HEK293T (cell line): ENCODE data around the gene DOCK1.

Experiments used
- ARNT ChIP-seq: fragments of 450-650 bp; IDR thresholded peaks from 2 replicates; pipeline ENCODE4 v1.6.1; 2017; ENCODE audit warnings: mild to moderate bottlenecking
- BHLHE40 ChIP-seq: fragments of 450-650 bp; IDR thresholded peaks from 2 replicates; pipeline ENCODE4 v1.6.1; 2016; ENCODE audit warnings: mild to moderate bottlenecking, moderate library complexity, borderline replicate concordance
- CTBP1 ChIP-seq: fragments of 450-650 bp; IDR thresholded peaks from 2 replicates; pipeline ENCODE4 v1.6.1; 2016; ENCODE audit warnings: borderline replicate concordance
- ELF4 ChIP-seq: fragments of 450-650 bp; IDR thresholded peaks from 2 replicates; pipeline ENCODE4 v1.6.1; 2017; ENCODE audit warnings: antibody characterized with exemption
- FOXA1 ChIP-seq: fragments of 450-650 bp; IDR thresholded peaks from 2 replicates; pipeline ENCODE4 v1.6.1; 2016; ENCODE audit warnings: mild to moderate bottlenecking
- FOXK2 ChIP-seq: fragments of 450-650 bp; IDR thresholded peaks from 2 replicates; pipeline ENCODE4 v1.6.1; 2016; ENCODE audit warnings: mild to moderate bottlenecking
- FOXM1 ChIP-seq: fragments of 450-650 bp; IDR thresholded peaks from 2 replicates; pipeline ENCODE4 v1.6.1; 2017; ENCODE audit warnings: mild to moderate bottlenecking, borderline replicate concordance
- HDGF ChIP-seq: fragments of 450-650 bp; IDR thresholded peaks from 2 replicates; pipeline ENCODE4 v1.6.1; 2017; ENCODE audit warnings: antibody characterized with exemption, borderline replicate concordance
- NFRKB ChIP-seq: fragments of 450-650 bp; IDR thresholded peaks from 2 replicates; pipeline ENCODE4 v1.6.1; 2016; ENCODE audit warnings: mild to moderate bottlenecking, moderate library complexity
- SP1 ChIP-seq: fragments of 450-650 bp; IDR thresholded peaks from 2 replicates; pipeline ENCODE4 v1.6.1; 2017
- SUZ12 ChIP-seq: fragments of 450-650 bp; IDR thresholded peaks from 2 replicates; pipeline ENCODE4 v1.6.1; 2016; ENCODE audit warnings: mild to moderate bottlenecking
- TARDBP ChIP-seq: fragments of 450-650 bp; IDR thresholded peaks from 2 replicates; pipeline ENCODE4 v1.6.1; 2016
- ZNF384 ChIP-seq: fragments of 450-650 bp; IDR thresholded peaks from 2 replicates; pipeline ENCODE4 v1.6.1; 2016
- TF ChIP-seq, protein P1 (sequence below): fragments of 450-650 bp; IDR thresholded peaks from 2 replicates; pipeline ENCODE4 v1.6.1; 2016

DNA sequence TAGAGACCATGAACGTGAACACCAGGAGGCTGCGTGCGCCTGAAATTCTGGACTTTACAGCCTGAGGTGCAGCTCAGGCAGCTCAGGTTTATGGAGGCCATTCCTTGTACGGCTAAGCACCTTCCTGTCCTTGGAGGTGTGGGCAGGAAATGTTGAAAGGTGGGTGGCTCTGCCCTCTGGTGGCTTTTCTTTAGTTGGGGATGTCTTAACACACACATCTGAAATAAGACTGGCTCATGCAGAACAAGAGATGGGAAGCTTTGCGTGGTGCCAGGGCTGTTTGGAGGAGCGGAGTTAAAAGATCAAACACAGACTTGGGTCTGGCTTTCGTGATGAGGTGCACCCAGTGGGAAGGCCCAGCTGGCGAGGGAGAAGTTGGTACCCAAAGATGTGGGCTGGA is 64.1 kb downstream of the DOCK1 start:
- TF ChIP-seq FOXK2: no peak
- TF ChIP-seq SUZ12: no peak
- TF ChIP-seq FOXM1: no peak
- TF ChIP-seq ELF4: no peak
- TF ChIP-seq TARDBP: no peak
- TF ChIP-seq FOXA1: no peak
- TF ChIP-seq HDGF: no peak
- no peak for TF ChIP-seq ZNF384
- no peak for TF ChIP-seq SP1
- TF ChIP-seq, protein P1, sequence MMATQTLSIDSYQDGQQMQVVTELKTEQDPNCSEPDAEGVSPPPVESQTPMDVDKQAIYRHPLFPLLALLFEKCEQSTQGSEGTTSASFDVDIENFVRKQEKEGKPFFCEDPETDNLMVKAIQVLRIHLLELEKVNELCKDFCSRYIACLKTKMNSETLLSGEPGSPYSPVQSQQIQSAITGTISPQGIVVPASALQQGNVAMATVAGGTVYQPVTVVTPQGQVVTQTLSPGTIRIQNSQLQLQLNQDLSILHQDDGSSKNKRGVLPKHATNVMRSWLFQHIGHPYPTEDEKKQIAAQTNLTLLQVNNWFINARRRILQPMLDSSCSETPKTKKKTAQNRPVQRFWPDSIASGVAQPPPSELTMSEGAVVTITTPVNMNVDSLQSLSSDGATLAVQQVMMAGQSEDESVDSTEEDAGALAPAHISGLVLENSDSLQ: no peak
- no peak for TF ChIP-seq BHLHE40
- TF ChIP-seq NFRKB: no peak
- TF ChIP-seq ARNT: no peak
- TF ChIP-seq CTBP1: no peak
